HG03469 (cell line): ENCODE data around the gene SMS.

ENCODE experiments used
- ATAC-seq: cut with Tn5 transposase; IDR thresholded peaks from one replicate; pipeline ENCODE4 v1.9.1; 2021; ENCODE audit warnings: mild to moderate bottlenecking, moderate library complexity, moderate number of reproducible peaks; ENCODE audit not compliant: unreplicated experiment

The SMS gene

GRCh38 chrX:21940356-21940829 is at the start of gene SMS:
Gene SMS, plus strand, starts transcription at chrX:21940709. Its CDS starts 116 bp downstream, at chrX:21940825.
- peak; percentile 45 for ATAC-seq

- no peak for ATAC-seq
Observed at GRCh38 chrX:21905313-21905712, 35.2 kb upstream of the SMS start.

GRCh38 chrX:21905953-21906352 is 34.6 kb upstream of the SMS start:
- ATAC-seq, result no peak

- ATAC-seq, result no peak
Observed at GRCh38 chrX:21907260-21907659, 33.2 kb upstream of the SMS start.

- no peak for ATAC-seq
Observed at GRCh38 chrX:21911481-21911880, 29.0 kb upstream of the SMS start.

- no peak for ATAC-seq
Observed at GRCh38 chrX:21912220-21912619, 28.3 kb upstream of the SMS start.

GRCh38 chrX:21912989-21913388 is 27.5 kb upstream of the SMS start:
- ATAC-seq, result no peak

GRCh38 chrX:21926116-21926515 is 14.4 kb upstream of the SMS start:
- no peak for ATAC-seq

- peak; percentile 88 for ATAC-seq
Observed at GRCh38 chrX:21926527-21927278, 13.8 kb upstream of the SMS start.

- no peak for ATAC-seq
Observed at GRCh38 chrX:21929209-21929608, 11.3 kb upstream of the SMS start.

GRCh38 chrX:21930986-21931385 is 9.5 kb upstream of the SMS start:
- ATAC-seq, result no peak

- no peak for ATAC-seq
Observed at GRCh38 chrX:21932292-21933002, 8.1 kb upstream of the SMS start.

- no peak for ATAC-seq
Observed at GRCh38 chrX:21933077-21933476, 7.4 kb upstream of the SMS start.

GRCh38 chrX:21934414-21934813 is 6.1 kb upstream of the SMS start:
- ATAC-seq, result no peak

- no peak for ATAC-seq
Observed at GRCh38 chrX:21939906-21940305, 603 bp upstream of the SMS start.

- ATAC-seq, result no peak
Observed at GRCh38 chrX:21943460-21944135, 3.1 kb downstream of the SMS start.

GRCh38 chrX:21944136-21944615 is 3.7 kb downstream of the SMS start:
- no peak for ATAC-seq

- ATAC-seq, result no peak
Observed at GRCh38 chrX:21946925-21947641, 6.6 kb downstream of the SMS start.

- ATAC-seq, result no peak
Observed at GRCh38 chrX:21947671-21948070, 7.2 kb downstream of the SMS start.

- ATAC-seq, result no peak
Observed at GRCh38 chrX:21948897-21949578, 8.5 kb downstream of the SMS start.
